Measurements from ENCODE around the gene SYNJ2BP. TPM values are rescaled to one million over a fixed set of nuclear protein-coding genes. Genes with fewer than 3 reads are reported as not detected.

The SYNJ2BP gene
- total RNA-seq, 1 experiment from 2014 or later, result 26.6 TPM

GRCh38 chr14:70425354-70425753, 8.5 kb upstream of the SYNJ2BP start:
- Histone ChIP-seq H2BK5ac (ENCODE audit: insufficient read length, low read length) (no peak overlapping the region), H3K23ac (ENCODE audit: insufficient read length, low read depth, low read length) (no peak overlapping the region), H2BK12ac (ENCODE audit: insufficient read length, low read depth, low read length) (no peak overlapping the region), H4K20me1 (ENCODE audit: control insufficient read depth, insufficient read depth, insufficient read length) (no peaks in the 10 kb centered on the region), H2BK15ac (ENCODE audit: low read depth, low read length) (no peak overlapping the region), H3K4me1 (ENCODE audit: insufficient read depth, low read length) (no peaks in the 10 kb centered on the region), H3K23me2 (ENCODE audit: insufficient read length, low read depth, low read length, poor library complexity, severe bottlenecking) (no peaks in the 10 kb centered on the region), H3K79me2 (ENCODE audit: insufficient read depth, low read length) (peaks cover 2% of the 10 kb centered on the region; the same call in 1 of the 2 replicates), H3K9ac (ENCODE audit: extremely low read depth, insufficient read length, low read length) (no peak overlapping the region), H2BK20ac (ENCODE audit: low read depth, low read length, poor library complexity, severe bottlenecking) (no peak overlapping the region), H3T11ph (ENCODE audit: low read length) (no peak overlapping the region), H2BK120ac (ENCODE audit: low read depth, low read length, poor library complexity, severe bottlenecking) (no peak overlapping the region), H3K9me3 (ENCODE audit: control insufficient read depth, low read depth, low read length) (peaks cover 10% of the 10 kb centered on the region), H3K27ac (ENCODE audit: insufficient read length, low read depth, low read length) (no peak overlapping the region), H3K4me2 (ENCODE audit: insufficient read depth, insufficient read length, low read length) (no peak overlapping the region), H2AFZ (ENCODE audit: low read length) (no peak overlapping the region), H4K91ac (ENCODE audit: insufficient read length, low read depth, low read length) (no peak overlapping the region), H4K5ac (ENCODE audit: insufficient read length, low read depth, low read length) (no peak overlapping the region), H3K79me1 (ENCODE audit: insufficient read depth, low read depth, low read length, poor library complexity, severe bottlenecking) (no peaks in the 10 kb centered on the region), H2AK5ac (ENCODE audit: insufficient read length, low read length) (no peak overlapping the region), H4K8ac (replicated peaks; ENCODE audit: insufficient read length, low read depth, low read length) (no peak overlapping the region), H3K27me3 (ENCODE audit: insufficient read depth, low read length) (no peaks in the 10 kb centered on the region), H3K4ac (ENCODE audit: low read depth, low read length) (no peak overlapping the region), H3K56ac (ENCODE audit: insufficient read length, low read depth, low read length) (no peak overlapping the region), H3K18ac (ENCODE audit: insufficient read length, low read depth, low read length) (no peak overlapping the region), H3K14ac (ENCODE audit: insufficient read depth, low read length) (no peak overlapping the region)
- DNase-seq, result no peak
- peaks cover 31 to 40% of the 10 kb centered on the region in 2 experiments for H3K9me3 Mint-ChIP-seq
- TF ChIP-seq, protein P1, sequence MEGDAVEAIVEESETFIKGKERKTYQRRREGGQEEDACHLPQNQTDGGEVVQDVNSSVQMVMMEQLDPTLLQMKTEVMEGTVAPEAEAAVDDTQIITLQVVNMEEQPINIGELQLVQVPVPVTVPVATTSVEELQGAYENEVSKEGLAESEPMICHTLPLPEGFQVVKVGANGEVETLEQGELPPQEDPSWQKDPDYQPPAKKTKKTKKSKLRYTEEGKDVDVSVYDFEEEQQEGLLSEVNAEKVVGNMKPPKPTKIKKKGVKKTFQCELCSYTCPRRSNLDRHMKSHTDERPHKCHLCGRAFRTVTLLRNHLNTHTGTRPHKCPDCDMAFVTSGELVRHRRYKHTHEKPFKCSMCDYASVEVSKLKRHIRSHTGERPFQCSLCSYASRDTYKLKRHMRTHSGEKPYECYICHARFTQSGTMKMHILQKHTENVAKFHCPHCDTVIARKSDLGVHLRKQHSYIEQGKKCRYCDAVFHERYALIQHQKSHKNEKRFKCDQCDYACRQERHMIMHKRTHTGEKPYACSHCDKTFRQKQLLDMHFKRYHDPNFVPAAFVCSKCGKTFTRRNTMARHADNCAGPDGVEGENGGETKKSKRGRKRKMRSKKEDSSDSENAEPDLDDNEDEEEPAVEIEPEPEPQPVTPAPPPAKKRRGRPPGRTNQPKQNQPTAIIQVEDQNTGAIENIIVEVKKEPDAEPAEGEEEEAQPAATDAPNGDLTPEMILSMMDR (conservative IDR thresholded peaks at IDR 0.05), result no peak
- no peaks in the 10 kb centered on the region for H3K27me3 Mint-ChIP-seq (ENCODE audit: low read depth)
- no peaks in the 10 kb centered on the region for H3K4me1 Mint-ChIP-seq
- peaks cover 3 to 17% (median 11%) of the 10 kb centered on the region in 3 experiments; a peak in 5 of 7 replicates for H3K36me3 Mint-ChIP-seq (ENCODE audit: insufficient read depth in 1 of 3, low read depth in 3 of 3)
- no peak overlapping the region for H3K27ac Mint-ChIP-seq
- WGBS (ENCODE audit: extremely low coverage, insufficient read length, low lambda C conversion rate), result no CpG with 5 or more reads among the region's 1 CpG
- H3K4me3 Mint-ChIP-seq, result no peak overlapping the region
